Activated T-cell treated with anti-CD3 and anti-CD28 coated beads, Interleukin-2, amount 50 U/mL, for 24 hours (primary cell): ENCODE measurements around the gene ZNF625.

Experiments
- DNase-seq: peaks from one replicate; pipeline ENCODE4 v3.0.0-alpha.2; 2020
- H3K27ac Mint-ChIP-seq: 2 replicates; pipeline ENCODE4 v1.8.0; 2020; ENCODE audit warnings: mild to moderate bottlenecking, mixed read lengths
- H3K27me3 Mint-ChIP-seq: 2 replicates; pipeline ENCODE4 v1.8.0; 2020; ENCODE audit warnings: mixed read lengths
- H3K36me3 Mint-ChIP-seq: 2 replicates; pipeline ENCODE4 v1.8.0; 2020; ENCODE audit warnings: low read depth, mixed read lengths
- H3K4me1 Mint-ChIP-seq: 2 replicates; pipeline ENCODE4 v1.8.0; 2020; ENCODE audit warnings: low read depth, mixed read lengths
- H3K4me3 Mint-ChIP-seq: 2 replicates; pipeline ENCODE4 v1.8.0; 2020; ENCODE audit warnings: mild to moderate bottlenecking, moderate library complexity, mixed read lengths
- H3K9me3 Mint-ChIP-seq: 2 replicates; pipeline ENCODE4 v1.8.0; 2020; ENCODE audit warnings: mixed read lengths

ZNF625 gene

GRCh38 chr19:12155324-12155860, 1.1 kb downstream of the ZNF625 start:
- H3K4me3 Mint-ChIP-seq = peak overlapping the region; percentile 88
- peaks cover 14% of the 10 kb centered on the region for H3K4me1 Mint-ChIP-seq
- no peaks in the 10 kb centered on the region for H3K9me3 Mint-ChIP-seq
- H3K27me3 Mint-ChIP-seq = peaks cover 4% of the 10 kb centered on the region
- peaks cover 18% of the 10 kb centered on the region for H3K36me3 Mint-ChIP-seq
- H3K27ac Mint-ChIP-seq = peak overlapping the region; percentile 1
- DNase-seq = no peak

- peaks cover 41% of the 10 kb centered on the region for H3K36me3 Mint-ChIP-seq
- DNase-seq = no peak
- no peaks in the 10 kb centered on the region for H3K27me3 Mint-ChIP-seq
- H3K27ac Mint-ChIP-seq = no peak overlapping the region
- H3K4me1 Mint-ChIP-seq = peaks cover 11% of the 10 kb centered on the region
- peaks cover 19% of the 10 kb centered on the region for H3K9me3 Mint-ChIP-seq
- H3K4me3 Mint-ChIP-seq = no peak overlapping the region
Measured at GRCh38 chr19:12145348-12145747, 11.2 kb downstream of the ZNF625 start.

GRCh38 chr19:12141405-12141736, 15.2 kb downstream of the ZNF625 start:
- Mint-ChIP-seq H3K27me3 (no peaks in the 10 kb centered on the region), H3K9me3 (peaks cover 19% of the 10 kb centered on the region), H3K36me3 (peaks cover 42% of the 10 kb centered on the region), H3K4me3 (no peak overlapping the region), H3K27ac (no peak overlapping the region), H3K4me1 (peaks cover 34% of the 10 kb centered on the region)
- DNase-seq = no peak

GRCh38 chr19:12140545-12141404, 15.8 kb downstream of the ZNF625 start:
- peak; percentile 87 for DNase-seq
- H3K9me3 Mint-ChIP-seq = peaks cover 16% of the 10 kb centered on the region
- H3K27ac Mint-ChIP-seq = no peak overlapping the region
- H3K4me3 Mint-ChIP-seq = peak overlapping the region; percentile 93
- peaks cover 34% of the 10 kb centered on the region for H3K4me1 Mint-ChIP-seq
- H3K27me3 Mint-ChIP-seq = no peaks in the 10 kb centered on the region
- peaks cover 38% of the 10 kb centered on the region for H3K36me3 Mint-ChIP-seq

- DNase-seq = peak; percentile 92
- peaks cover 14% of the 10 kb centered on the region for H3K9me3 Mint-ChIP-seq
- H3K4me1 Mint-ChIP-seq = peaks cover 34% of the 10 kb centered on the region
- peak within 1 kb of the TSS; percentile 93 for H3K4me3 Mint-ChIP-seq
- peak within 1 kb of the TSS; percentile 86 for H3K27ac Mint-ChIP-seq
- H3K27me3 Mint-ChIP-seq = no peaks in the 10 kb centered on the region
- peaks cover 38% of the 10 kb centered on the region for H3K36me3 Mint-ChIP-seq
Measured at GRCh38 chr19:12139885-12140544, 16.5 kb downstream of the ZNF625 start, which contains the start of gene ZNF20. Gene ZNF20 (minus strand): TSS chr19:12140350. CDS start chr19:12140182, 168 bp downstream.

GRCh38 chr19:12139269-12139668, 17.3 kb downstream of the ZNF625 start:
- Mint-ChIP-seq H3K9me3 (peaks cover 13% of the 10 kb centered on the region), H3K4me1 (peaks cover 34% of the 10 kb centered on the region), H3K4me3 (peak overlapping the region; percentile 93), H3K36me3 (peaks cover 44% of the 10 kb centered on the region), H3K27me3 (no peaks in the 10 kb centered on the region), H3K27ac (no peak overlapping the region)
- no peak for DNase-seq

- H3K4me3 Mint-ChIP-seq = no peak overlapping the region
- H3K27me3 Mint-ChIP-seq = no peaks in the 10 kb centered on the region
- no peak for DNase-seq
- peaks cover 26% of the 10 kb centered on the region for H3K9me3 Mint-ChIP-seq
- peaks cover 63% of the 10 kb centered on the region for H3K36me3 Mint-ChIP-seq
- peak overlapping the region; percentile 11 for H3K27ac Mint-ChIP-seq
- peaks cover 34% of the 10 kb centered on the region for H3K4me1 Mint-ChIP-seq
Measured at GRCh38 chr19:12137221-12137940, 19.2 kb downstream of the ZNF625 start.

GRCh38 chr19:12133069-12133468, 23.5 kb downstream of the ZNF625 start:
- Mint-ChIP-seq H3K27me3 (no peaks in the 10 kb centered on the region), H3K4me3 (no peak overlapping the region), H3K9me3 (peaks cover 48% of the 10 kb centered on the region), H3K36me3 (peaks cover 71% of the 10 kb centered on the region), H3K27ac (no peak overlapping the region), H3K4me1 (peaks cover 8% of the 10 kb centered on the region)
- no peak for DNase-seq

- H3K27me3 Mint-ChIP-seq = no peaks in the 10 kb centered on the region
- no peak for DNase-seq
- H3K27ac Mint-ChIP-seq = no peak overlapping the region
- no peaks in the 10 kb centered on the region for H3K4me1 Mint-ChIP-seq
- H3K36me3 Mint-ChIP-seq = peaks cover 14% of the 10 kb centered on the region
- H3K4me3 Mint-ChIP-seq = no peak overlapping the region
- peaks cover 17% of the 10 kb centered on the region for H3K9me3 Mint-ChIP-seq
Measured at GRCh38 chr19:12126707-12127106, 29.8 kb downstream of the ZNF625 start.

- H3K4me1 Mint-ChIP-seq = peaks cover 15% of the 10 kb centered on the region
- H3K9me3 Mint-ChIP-seq = peaks cover 11% of the 10 kb centered on the region
- no peak overlapping the region for H3K27ac Mint-ChIP-seq
- H3K4me3 Mint-ChIP-seq = no peak overlapping the region
- DNase-seq = no peak
- H3K36me3 Mint-ChIP-seq = peaks cover 17% of the 10 kb centered on the region
- no peaks in the 10 kb centered on the region for H3K27me3 Mint-ChIP-seq
Measured at GRCh38 chr19:12117201-12117970, 39.1 kb downstream of the ZNF625 start.

GRCh38 chr19:12113121-12113520, 43.4 kb downstream of the ZNF625 start:
- H3K36me3 Mint-ChIP-seq = peaks cover 43% of the 10 kb centered on the region
- H3K4me1 Mint-ChIP-seq = peaks cover 22% of the 10 kb centered on the region
- peaks cover 27% of the 10 kb centered on the region for H3K9me3 Mint-ChIP-seq
- DNase-seq = no peak
- H3K4me3 Mint-ChIP-seq = no peak overlapping the region
- no peaks in the 10 kb centered on the region for H3K27me3 Mint-ChIP-seq
- H3K27ac Mint-ChIP-seq = no peak overlapping the region

GRCh38 chr19:12112701-12113100, 43.8 kb downstream of the ZNF625 start:
- H3K9me3 Mint-ChIP-seq = peaks cover 27% of the 10 kb centered on the region
- peaks cover 22% of the 10 kb centered on the region for H3K4me1 Mint-ChIP-seq
- no peaks in the 10 kb centered on the region for H3K27me3 Mint-ChIP-seq
- H3K27ac Mint-ChIP-seq = peak overlapping the region; percentile 37
- no peak for DNase-seq
- H3K4me3 Mint-ChIP-seq = no peak overlapping the region
- peaks cover 43% of the 10 kb centered on the region for H3K36me3 Mint-ChIP-seq

- no peaks in the 10 kb centered on the region for H3K27me3 Mint-ChIP-seq
- no peak for DNase-seq
- peaks cover 22% of the 10 kb centered on the region for H3K4me1 Mint-ChIP-seq
- no peak overlapping the region for H3K4me3 Mint-ChIP-seq
- H3K27ac Mint-ChIP-seq = peak overlapping the region; percentile 37
- H3K36me3 Mint-ChIP-seq = peaks cover 43% of the 10 kb centered on the region
- H3K9me3 Mint-ChIP-seq = peaks cover 27% of the 10 kb centered on the region
Measured at GRCh38 chr19:12111943-12112637, 44.4 kb downstream of the ZNF625 start.
